ENCODE measurements around the gene CERS6. TPM values are rescaled to one million over a fixed set of nuclear protein-coding genes. Genes with fewer than 3 reads are reported as not detected.

Gene CERS6
- total RNA-seq, 1 donor from 2014 or later, result 27.7 TPM

- H3K9me3 ChIP-seq, result no peaks in the 10 kb centered on the region
- intact Hi-C loops (cut with DNase I), result no loop called here
- peak overlapping the region; percentile 56 for H3K27ac ChIP-seq
- H3K4me1 ChIP-seq, result peaks cover 76% of the 10 kb centered on the region
- TF ChIP-seq POLR2AphosphoS5 (IDR thresholded peaks at IDR 0.05; ENCODE audit: insufficient read depth in 1 of 2, low read depth in 1 of 2), result peak in 1 of 2 donors; percentile 55
- TF ChIP-seq POLR2A (IDR thresholded peaks at IDR 0.05), result no peak
- no peak for TF ChIP-seq CTCF (IDR thresholded peaks at IDR 0.05)
- no peak for DNase-seq (ENCODE audit: extremely low spot score in 2 of 2)
- no peak overlapping the region for H3K4me3 ChIP-seq
- H3K36me3 ChIP-seq, result no peaks in the 10 kb centered on the region
- no peaks in the 10 kb centered on the region for H3K27me3 ChIP-seq
These were observed 75.0 kb downstream of the CERS6 start for GRCh38 chr2:168530982-168531622.

- Histone ChIP-seq H3K4me1 (peaks cover 40% of the 10 kb centered on the region), H3K27me3 (no peaks in the 10 kb centered on the region), H3K27ac (no peak overlapping the region), H3K36me3 (no peaks in the 10 kb centered on the region), H3K9me3 (peaks cover 1% of the 10 kb centered on the region), H3K4me3 (no peak overlapping the region)
- no peak for DNase-seq (ENCODE audit: extremely low spot score in 2 of 2)
- TF ChIP-seq CTCF (IDR thresholded peaks at IDR 0.05) (no peak), POLR2AphosphoS5 (IDR thresholded peaks at IDR 0.05; ENCODE audit: insufficient read depth in 1 of 2, low read depth in 1 of 2) (no peak), POLR2A (IDR thresholded peaks at IDR 0.05) (no peak)
- intact Hi-C loops (cut with DNase I), result no loop called here
These were observed 78.9 kb downstream of the CERS6 start for GRCh38 chr2:168534926-168535325.

- no peak for DNase-seq (ENCODE audit: extremely low spot score in 2 of 2)
- Histone ChIP-seq H3K9me3 (peaks cover 5% of the 10 kb centered on the region), H3K27me3 (no peaks in the 10 kb centered on the region), H3K27ac (no peak overlapping the region), H3K4me3 (no peak overlapping the region), H3K4me1 (peaks cover 19% of the 10 kb centered on the region), H3K36me3 (no peaks in the 10 kb centered on the region)
- TF ChIP-seq POLR2AphosphoS5 (IDR thresholded peaks at IDR 0.05; ENCODE audit: insufficient read depth in 1 of 2, low read depth in 1 of 2), result no peak
- no peak for TF ChIP-seq POLR2A (IDR thresholded peaks at IDR 0.05)
- no peak for TF ChIP-seq CTCF (IDR thresholded peaks at IDR 0.05)
- intact Hi-C loops (cut with DNase I), result no loop called here
These were observed 80.9 kb downstream of the CERS6 start for GRCh38 chr2:168536925-168537466.

- no peak for DNase-seq (ENCODE audit: extremely low spot score in 2 of 2)
- no peak for TF ChIP-seq POLR2A (IDR thresholded peaks at IDR 0.05)
- no peak for TF ChIP-seq CTCF (IDR thresholded peaks at IDR 0.05)
- TF ChIP-seq POLR2AphosphoS5 (IDR thresholded peaks at IDR 0.05; ENCODE audit: insufficient read depth in 1 of 2, low read depth in 1 of 2), result no peak
- H3K27ac ChIP-seq, result no peak overlapping the region
- peaks cover 17% of the 10 kb centered on the region for H3K4me1 ChIP-seq
- H3K4me3 ChIP-seq, result no peak overlapping the region
- no peaks in the 10 kb centered on the region for H3K36me3 ChIP-seq
- H3K27me3 ChIP-seq, result no peaks in the 10 kb centered on the region
- H3K9me3 ChIP-seq, result peaks cover 5% of the 10 kb centered on the region
- intact Hi-C loops (cut with DNase I), result no loop called here
These were observed 82.1 kb downstream of the CERS6 start for GRCh38 chr2:168538133-168538532.

GRCh38 chr2:168538534-168538933 is 82.5 kb downstream of the CERS6 start:
- no peak for TF ChIP-seq POLR2A (IDR thresholded peaks at IDR 0.05)
- TF ChIP-seq CTCF (IDR thresholded peaks at IDR 0.05), result no peak
- TF ChIP-seq POLR2AphosphoS5 (IDR thresholded peaks at IDR 0.05; ENCODE audit: insufficient read depth in 1 of 2, low read depth in 1 of 2), result no peak
- intact Hi-C loops (cut with DNase I), result no loop called here
- no peaks in the 10 kb centered on the region for H3K36me3 ChIP-seq
- no peak overlapping the region for H3K4me3 ChIP-seq
- H3K27ac ChIP-seq, result no peak overlapping the region
- no peak for DNase-seq (ENCODE audit: extremely low spot score in 2 of 2)
- peaks cover 13% of the 10 kb centered on the region for H3K4me1 ChIP-seq
- H3K9me3 ChIP-seq, result peaks cover 5% of the 10 kb centered on the region
- H3K27me3 ChIP-seq, result no peaks in the 10 kb centered on the region
